Ovary (tissue), 9 donors: Measurements from ENCODE around the gene TBX1. TPM values are rescaled to one million over a fixed set of nuclear protein-coding genes. Genes with fewer than 3 reads are reported as not detected.

Source experiments
- DNase-seq, 5 donors: peaks; one replicate each; pipeline ENCODE4 v3.0.0-alpha.2; 2019 to 2020
- H3K27ac ChIP-seq, 2 donors: fragments of 200-600 bp; one replicate each; pipeline versions ENCODE4 v1.5.1 to v1.8.0; 2019 to 2022
- H3K27me3 ChIP-seq: fragments of 200-600 bp; one replicate; pipeline ENCODE4 v1.8.0; 2022
- H3K36me3 ChIP-seq: fragments of 200-600 bp; sonication (generic); one replicate; pipeline ENCODE4 v1.5.1; 2019
- H3K4me1 ChIP-seq: one replicate; pipeline ENCODE4 v1.8.1; 2013; ENCODE audit warnings: mild to moderate bottlenecking, moderate library complexity; ENCODE audit not compliant: insufficient read depth
- H3K4me3 ChIP-seq: fragments of 200-600 bp; sonication (generic); one replicate; pipeline ENCODE4 v1.5.1; 2017
- H3K9me3 ChIP-seq, 2 donors: fragments of 200-600 bp in 1 of 2; sonication (generic) in 1 of 2; one replicate each; pipeline versions ENCODE4 v1.5.1 to v1.8.1; 2013 to 2019; ENCODE audit warnings: mild to moderate bottlenecking in 1 of 2, moderate library complexity in 1 of 2
- CTCF ChIP-seq, 3 donors: fragments of 450-650 bp in 2 of 3; fragments of 200-600 bp in 1 of 3; IDR thresholded peaks; one replicate each; pipeline versions ENCODE4 v1.5.1 to v1.8.0; 2016 to 2022; ENCODE audit warnings: antibody characterized with exemption in 3 of 3, mild to moderate bottlenecking in 1 of 3
- EP300 ChIP-seq: sonication (generic); formaldehyde crosslinking; IDR thresholded peaks from one replicate; pipeline ENCODE4 v1.6.1; 2017; ENCODE audit warnings: antibody characterized with exemption
- POLR2A ChIP-seq: fragments of 450-650 bp; IDR thresholded peaks from one replicate; pipeline ENCODE4 v1.6.1; 2017; ENCODE audit warnings: antibody characterized with exemption, mild to moderate bottlenecking, moderate library complexity
- WGBS, 3 donors: extraction: QIAGEN DNeasy Blood & Tissue Kit in 1 of 3; methylation state at CpG; one replicate each; pipeline versions ENCODE4 v1.1.5 to v1.1.7; 2013 to 2017; 5-methylcytosine and 5-hydroxymethylcytosine counted together
- intact Hi-C, 4 donors: fragments of 100-400 bp; cut with DNase I; formaldehyde crosslinking; loops; one replicate each; pipeline versions ENCODE4 v1.11.0 to v1.15.1; 2022 to 2023
- polyA plus RNA-seq, 2 donors: library from polyadenylated mRNA; stranded (reverse); fragments of 200-250 nt in 1 of 2; fragments of 350-450 nt in 1 of 2; fragmentation: Illumina TruSeq in 1 of 2; extraction: RNeasy Lipid Tissue Mini Kit (QIAGEN cat#74804) in 1 of 2; gene quantifications; one replicate each; pipeline ENCODE4 v1.2.3, GENCODE V29; 2013 to 2014
- total RNA-seq, 7 donors: library from RNA; depleted of rRNA in 2 of 7; stranded (reverse); fragments of >200 nt in 2 of 7; fragmentation: NEBNext Ultra II Directional in 3 of 7; extraction: Animal tissue kit (Norgen Biotek cat#: 25700) in 3 of 7; gene quantifications; one replicate each; pipeline versions ENCODE4 v1.1.0 to v1.2.4, GENCODE V29; 2016 to 2023
- donor health status: DM: no; HTN: no; CAD: no; lungs with moderate emphysema.
- donor health status: DM: no; HTN: no; CAD: no.
- donor health status: Bipolar disorder and iron deficiency.
- donor health status: DM: yes; HTN: yes; CAD: no.
- donor health status: DM: no; HTN: no; CAD: no.
- donor health status: DM: yes; HTN: yes; CAD: no.

Gene TBX1
- total and polyA plus RNA-seq, 9 donors: 1.2 to 23.8 (median 2.9) TPM; not detected in 1

GRCh38 chr22:19714312-19715187 is 46.0 kb upstream of the TBX1 start, which contains the start of gene SEPTIN5:
Gene SEPTIN5 (plus strand): TSS chr22:19714503. CDS start chr22:19714589, 86 bp downstream.
- no peak within 1 kb of the TSS for H3K27ac ChIP-seq
- intact Hi-C loops: no loop called here
- H3K4me3 ChIP-seq: peak within 1 kb of the TSS; percentile 57
- H3K27me3 ChIP-seq: no peaks in the 10 kb centered on the region
- no peaks in the 10 kb centered on the region for H3K9me3 ChIP-seq
- H3K36me3 ChIP-seq: no peaks in the 10 kb centered on the region
- H3K4me1 ChIP-seq: peaks cover 13% of the 10 kb centered on the region
- 1 to 9% (median 2%) methylated on average over 5 to 106 of the region's 106 CpGs for WGBS, 3 donors
- peak in 2 of 5 donors; percentile 51 for DNase-seq
- TF ChIP-seq EP300 (no peak), CTCF (IDR thresholded peaks at IDR 0.05) (no peak), POLR2A (no peak)

GRCh38 chr22:19715188-19715930 is 45.2 kb upstream of the TBX1 start:
- Histone ChIP-seq H3K4me1 (peaks cover 13% of the 10 kb centered on the region), H3K27ac (no peak overlapping the region), H3K9me3 (no peaks in the 10 kb centered on the region), H3K4me3 (no peak overlapping the region), H3K27me3 (no peaks in the 10 kb centered on the region), H3K36me3 (no peaks in the 10 kb centered on the region)
- intact Hi-C loops: no loop called here
- TF ChIP-seq EP300 (no peak), CTCF (IDR thresholded peaks at IDR 0.05) (no peak), POLR2A (no peak)
- 81 to 92% (median 89%) methylated on average over 3 to 4 of the region's 4 CpGs for WGBS, 3 donors
- peak in 1 of 5 donors; percentile 36 for DNase-seq

GRCh38 chr22:19716041-19716828 is 44.3 kb upstream of the TBX1 start:
- Histone ChIP-seq H3K9me3 (no peaks in the 10 kb centered on the region), H3K36me3 (no peaks in the 10 kb centered on the region), H3K4me3 (no peak overlapping the region), H3K27ac (no peak overlapping the region), H3K4me1 (peaks cover 13% of the 10 kb centered on the region), H3K27me3 (no peaks in the 10 kb centered on the region)
- DNase-seq: no peak
- TF ChIP-seq POLR2A: no peak
- TF ChIP-seq EP300: no peak
- no peak for TF ChIP-seq CTCF (IDR thresholded peaks at IDR 0.05)
- WGBS, 3 donors: 75 to 85% (median 80%) methylated on average over 10 to 11 of the region's 11 CpGs
- intact Hi-C loops: no loop called here

GRCh38 chr22:19716829-19717105 is 43.8 kb upstream of the TBX1 start:
- TF ChIP-seq EP300 (no peak), POLR2A (no peak), CTCF (IDR thresholded peaks at IDR 0.05) (no peak)
- Histone ChIP-seq H3K4me1 (peaks cover 13% of the 10 kb centered on the region), H3K36me3 (no peaks in the 10 kb centered on the region), H3K27me3 (no peaks in the 10 kb centered on the region), H3K9me3 (no peaks in the 10 kb centered on the region), H3K27ac (no peak overlapping the region), H3K4me3 (no peak overlapping the region)
- peak in 1 of 5 donors; percentile 36 for DNase-seq
- intact Hi-C loops: no loop called here
- WGBS, 3 donors: 69 to 92% (median 82%) methylated on average over 1 of the region's 1 CpG
